Muscle of leg (tissue), 11 donors: ENCODE measurements around the gene CPT2. TPM values are rescaled to one million over a fixed set of nuclear protein-coding genes. Genes with fewer than 3 reads are reported as not detected.

ENCODE experiments used
- DNase-seq: peaks from one replicate; pipeline ENCODE4 v3.0.0; 2013
- H3K27ac ChIP-seq: one replicate; pipeline ENCODE4 v1.5.1; 2013; ENCODE audit warnings: mild to moderate bottlenecking, low read length, control low read depth
- H3K27me3 ChIP-seq: one replicate; pipeline ENCODE4 v1.6.1; 2013; ENCODE audit warnings: low read length; ENCODE audit not compliant: control insufficient read depth, insufficient read depth
- H3K36me3 ChIP-seq: one replicate; pipeline ENCODE4 v1.6.1; 2013; ENCODE audit warnings: low read length; ENCODE audit not compliant: control insufficient read depth, insufficient read depth
- H3K4me1 ChIP-seq: one replicate; pipeline ENCODE4 v1.6.1; 2013; ENCODE audit warnings: low read length; ENCODE audit not compliant: control insufficient read depth, insufficient read depth
- H3K4me3 ChIP-seq: one replicate; pipeline ENCODE4 v1.5.1; 2013; ENCODE audit warnings: low read length, control low read depth
- H3K9me3 ChIP-seq: replicated peaks from 2 replicates; pipeline ENCODE4 v1.6.1; 2013; ENCODE audit warnings: low read depth, low read length; ENCODE audit not compliant: control insufficient read depth
- WGBS: methylation state at CpG from one replicate; pipeline ENCODE4 v1.1.5; 2013; ENCODE audit warnings: missing lambda C conversion rate; ENCODE audit not compliant: insufficient coverage; 5-methylcytosine and 5-hydroxymethylcytosine counted together
- polyA plus RNA-seq, 8 donors: library from polyadenylated mRNA; unstranded; fragments of 120-200 nt; gene quantifications; one replicate each; pipeline versions ENCODE4 v1.2.1 to v1.2.3, GENCODE V29; 2013; ENCODE audit warnings: inconsistent platforms in 1 of 8, low replicate concordance in 1 of 8; ENCODE audit not compliant: insufficient read length in 8 of 8, insufficient read depth in 1 of 8
- total RNA-seq: library from RNA; stranded (reverse); fragments of 120-200 nt; gene quantifications from one replicate; pipeline ENCODE4 v1.2.4, GENCODE V29; 2013

Gene CPT2
- total and polyA plus RNA-seq, 9 donors: 10.4 to 12.6 (median 11.7) TPM

DNA sequence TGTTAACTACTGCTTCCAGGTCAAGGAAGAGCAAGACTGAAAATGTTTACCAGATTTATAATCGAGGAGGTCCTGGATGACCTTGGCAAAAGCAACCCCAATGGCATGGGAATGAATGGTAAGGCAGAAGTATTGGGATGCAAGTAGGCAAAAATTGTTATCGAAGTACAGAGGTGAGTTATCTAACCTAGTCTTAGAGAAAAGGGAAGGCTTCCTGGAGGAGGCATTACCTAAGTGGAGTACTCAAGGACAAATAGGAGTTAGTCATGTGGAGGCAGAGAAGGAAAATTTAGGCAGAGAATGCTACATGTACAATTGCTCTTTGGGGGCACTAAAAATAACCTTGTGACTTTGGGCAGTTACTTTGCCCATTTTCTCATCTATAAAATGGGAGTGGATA is 45.2 kb downstream of the CPT2 start:
- WGBS: 93% methylated on average over 2 of the region's 2 CpGs
- DNase-seq: no peak
- peaks cover 14% of the 10 kb centered on the region for H3K4me1 ChIP-seq
- H3K36me3 ChIP-seq: no peaks in the 10 kb centered on the region
- H3K27ac ChIP-seq: no peak overlapping the region
- no peaks in the 10 kb centered on the region for H3K27me3 ChIP-seq
- no peaks in the 10 kb centered on the region for H3K9me3 ChIP-seq
- H3K4me3 ChIP-seq: no peak overlapping the region

DNA sequence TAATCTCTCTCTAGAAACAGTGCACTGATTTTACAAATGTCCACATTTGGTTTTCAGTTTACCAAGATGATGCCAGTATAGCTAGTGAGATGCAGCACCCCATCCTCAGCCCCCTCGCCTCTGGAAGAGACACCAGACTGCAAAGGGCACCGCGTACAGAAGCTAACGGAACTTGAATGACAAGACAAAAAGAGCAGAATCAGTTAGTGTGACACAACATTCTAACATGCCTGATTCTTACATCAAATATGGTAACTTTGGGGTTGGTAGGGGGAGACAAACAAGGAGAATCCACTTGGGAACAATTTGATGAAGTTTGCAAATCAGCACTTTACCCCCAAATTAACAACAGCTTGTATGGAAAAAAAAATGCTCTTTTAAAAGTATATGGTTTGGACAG is 45.8 kb downstream of the CPT2 start:
- no CpG with 5 or more reads among the region's 4 CpGs for WGBS

DNA sequence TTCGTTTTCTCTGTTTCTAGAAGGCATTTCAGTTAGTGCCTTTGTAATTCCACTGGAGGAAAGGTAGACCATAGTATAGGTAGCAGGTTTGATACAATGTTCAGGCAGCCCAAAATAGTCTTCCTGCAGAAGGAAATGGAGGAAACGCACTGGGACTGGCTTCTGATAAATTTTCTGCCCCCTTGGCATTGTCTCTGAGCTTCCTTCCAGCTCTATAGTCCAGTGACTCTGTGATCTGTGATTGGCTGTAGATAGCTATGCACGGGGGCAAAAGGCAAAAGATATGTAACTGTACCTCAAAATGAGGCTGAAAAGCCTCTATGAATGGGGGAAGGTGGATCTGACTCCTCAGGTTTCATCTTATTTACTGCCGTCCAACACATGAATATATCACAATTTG is 47.5 kb downstream of the CPT2 start:
- no peaks in the 10 kb centered on the region for H3K36me3 ChIP-seq
- H3K27ac ChIP-seq: peak overlapping the region; percentile 32
- H3K9me3 ChIP-seq: no peaks in the 10 kb centered on the region
- no peak for DNase-seq
- WGBS: 57% methylated on average over 1 of the region's 4 CpGs
- no peaks in the 10 kb centered on the region for H3K27me3 ChIP-seq
- H3K4me3 ChIP-seq: no peak overlapping the region
- H3K4me1 ChIP-seq: peaks cover under 1% of the 10 kb centered on the region

More for the DNA sequence above, 45.8 kb downstream of the CPT2 start:
- no peaks in the 10 kb centered on the region for H3K9me3 ChIP-seq
- H3K4me1 ChIP-seq: peaks cover 9% of the 10 kb centered on the region
- no peak overlapping the region for H3K4me3 ChIP-seq
- no peaks in the 10 kb centered on the region for H3K27me3 ChIP-seq
- DNase-seq: no peak
- no peak overlapping the region for H3K27ac ChIP-seq
- H3K36me3 ChIP-seq: no peaks in the 10 kb centered on the region

DNA sequence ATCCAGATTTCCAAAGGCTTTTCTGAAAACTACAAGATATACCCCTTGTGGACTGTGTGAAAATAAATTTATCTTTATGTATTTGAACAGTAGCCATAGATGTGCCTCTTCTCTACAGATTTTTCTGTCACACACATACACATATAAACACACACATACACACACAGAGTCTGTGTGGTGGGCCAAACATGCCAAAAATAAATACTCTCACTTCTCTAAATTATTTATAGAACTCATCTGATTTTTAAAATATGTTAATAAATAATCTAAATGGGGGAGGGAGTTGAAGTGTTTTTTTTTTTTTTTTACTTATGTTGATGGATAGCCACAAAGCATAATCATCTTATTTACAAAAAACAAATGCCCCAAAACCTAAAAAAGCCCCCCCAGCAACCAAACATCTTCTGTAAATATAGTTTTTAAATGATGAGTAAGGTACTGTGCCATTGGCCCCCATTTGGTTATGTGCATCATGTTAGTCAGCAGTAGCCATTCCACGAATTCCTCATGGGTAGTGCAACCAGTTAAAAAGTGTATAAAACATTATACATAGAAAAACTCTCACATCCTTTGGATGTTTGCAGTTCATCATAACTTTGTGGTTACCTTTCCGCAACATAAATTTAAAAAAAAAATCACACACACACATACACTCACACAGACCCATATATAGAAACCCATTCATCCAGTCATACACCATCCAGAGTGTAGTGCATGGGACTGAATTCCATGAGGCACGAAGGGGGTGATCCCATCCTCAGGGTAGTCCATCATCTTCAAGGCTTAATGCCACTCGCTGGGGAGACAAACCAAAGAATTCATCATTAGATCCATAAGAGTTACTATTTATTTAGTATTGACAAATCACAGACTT is 49.9 kb downstream of the CPT2 start:
- no peaks in the 10 kb centered on the region for H3K9me3 ChIP-seq
- WGBS: no CpG with 5 or more reads among the region's 4 CpGs
- no peaks in the 10 kb centered on the region for H3K27me3 ChIP-seq
- H3K4me1 ChIP-seq: no peaks in the 10 kb centered on the region
- DNase-seq: no peak
- no peak overlapping the region for H3K27ac ChIP-seq
- H3K4me3 ChIP-seq: no peak overlapping the region
- no peaks in the 10 kb centered on the region for H3K36me3 ChIP-seq

DNA sequence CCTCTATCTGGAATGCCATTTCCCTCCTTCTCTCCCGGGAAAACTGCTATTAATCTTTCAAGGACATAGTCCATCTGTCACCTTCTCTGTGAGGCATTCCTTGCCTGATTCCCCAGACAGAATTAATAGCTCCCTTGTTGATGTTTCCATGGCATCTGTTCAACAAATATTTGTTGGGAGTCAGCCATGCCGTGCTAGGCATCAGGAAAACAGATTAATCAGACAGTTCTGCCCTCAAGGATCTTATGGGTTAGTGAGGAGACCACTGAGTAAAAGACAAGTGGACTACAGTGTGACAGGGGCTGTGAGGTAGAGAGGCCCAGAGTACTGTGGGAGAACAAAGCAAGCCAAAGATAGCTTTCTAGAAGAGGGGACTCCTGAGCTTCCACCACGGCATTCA is 53.1 kb downstream of the CPT2 start:
- H3K9me3 ChIP-seq: no peaks in the 10 kb centered on the region
- no peaks in the 10 kb centered on the region for H3K36me3 ChIP-seq
- H3K27ac ChIP-seq: no peak overlapping the region
- H3K4me3 ChIP-seq: no peak overlapping the region
- no peak for DNase-seq
- 78% methylated on average over 2 of the region's 3 CpGs for WGBS
- no peaks in the 10 kb centered on the region for H3K27me3 ChIP-seq
- no peaks in the 10 kb centered on the region for H3K4me1 ChIP-seq

DNA sequence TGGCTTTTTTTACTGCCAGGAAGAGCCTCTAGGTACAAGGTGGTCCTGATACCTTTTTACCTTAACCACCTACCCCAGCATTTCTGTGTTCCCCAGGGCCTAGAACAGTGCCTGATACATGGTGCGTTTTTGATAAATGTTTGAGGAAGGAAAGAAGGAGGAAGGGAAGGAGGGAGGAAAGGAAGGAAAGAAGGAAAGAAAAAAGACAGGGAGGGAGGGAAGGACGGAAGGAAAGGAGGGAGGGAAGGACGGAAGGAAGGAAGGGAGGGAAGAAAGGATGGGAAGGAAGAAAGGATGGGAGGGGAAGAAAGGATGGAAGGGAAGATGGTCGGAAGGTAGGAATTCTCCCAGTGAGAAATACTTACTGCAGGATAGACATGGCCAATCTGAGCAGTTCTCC is 53.7 kb downstream of the CPT2 start:
- H3K4me3 ChIP-seq: no peak overlapping the region
- no peaks in the 10 kb centered on the region for H3K9me3 ChIP-seq
- H3K4me1 ChIP-seq: no peaks in the 10 kb centered on the region
- 84% methylated on average over 3 of the region's 4 CpGs for WGBS
- no peak overlapping the region for H3K27ac ChIP-seq
- H3K27me3 ChIP-seq: no peaks in the 10 kb centered on the region
- no peak for DNase-seq
- H3K36me3 ChIP-seq: no peaks in the 10 kb centered on the region

DNA sequence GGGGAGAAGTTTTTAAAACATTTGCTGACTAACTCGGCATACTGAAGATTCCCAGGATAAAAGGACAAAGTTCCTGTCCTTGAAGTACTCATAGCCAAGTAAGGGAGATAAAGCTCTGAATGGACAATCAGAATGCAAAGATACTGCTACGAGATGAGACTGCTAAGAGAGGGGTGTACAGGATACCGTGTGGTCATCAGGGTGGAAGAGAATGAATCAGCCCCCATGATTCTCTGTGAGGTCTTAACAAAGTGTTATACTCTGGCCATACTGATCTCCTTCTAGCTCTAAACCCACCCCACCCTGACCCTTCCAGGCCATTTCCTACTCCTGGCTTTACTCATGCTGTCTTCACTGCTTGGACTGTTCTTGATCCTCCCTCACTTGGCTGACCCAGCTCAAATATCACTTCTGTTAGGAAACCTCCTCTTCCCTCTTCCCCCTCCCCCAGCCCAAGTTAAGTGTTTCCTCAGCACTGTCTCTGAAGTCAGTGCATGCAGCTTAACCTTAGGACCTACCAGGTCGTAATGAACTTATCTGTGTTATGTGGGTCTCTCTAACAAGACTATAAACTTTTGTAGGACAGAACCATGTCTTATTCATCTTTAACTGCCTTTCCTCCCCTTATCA is 57.5 kb downstream of the CPT2 start:
- Histone ChIP-seq H3K9me3 (no peaks in the 10 kb centered on the region), H3K4me3 (no peak overlapping the region), H3K27me3 (no peaks in the 10 kb centered on the region), H3K36me3 (peaks cover 2% of the 10 kb centered on the region), H3K4me1 (no peaks in the 10 kb centered on the region), H3K27ac (no peak overlapping the region)
- DNase-seq: no peak
- 80% methylated on average over 2 of the region's 4 CpGs for WGBS

DNA sequence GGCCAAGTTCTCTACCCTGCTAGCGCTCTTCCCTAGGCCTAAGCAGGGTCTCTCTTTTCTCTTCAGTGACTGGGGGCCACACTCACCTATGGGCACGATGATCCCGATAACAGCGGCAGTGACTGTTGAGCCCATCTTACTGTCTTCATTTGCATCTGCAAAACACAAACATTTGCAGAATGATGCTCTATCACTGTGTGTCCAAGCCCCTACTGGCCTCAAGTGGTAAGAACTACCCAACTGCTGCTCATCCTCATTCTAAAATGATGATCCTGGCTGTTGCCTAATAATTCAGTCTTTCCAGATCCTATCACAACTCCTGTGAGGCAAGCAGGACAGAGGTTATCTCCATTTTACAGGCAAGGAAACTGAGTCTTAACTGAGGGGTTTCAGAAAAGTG is 58.4 kb downstream of the CPT2 start:
- Histone ChIP-seq H3K4me3 (no peak overlapping the region), H3K27ac (no peak overlapping the region), H3K27me3 (no peaks in the 10 kb centered on the region), H3K9me3 (no peaks in the 10 kb centered on the region), H3K36me3 (peaks cover 2% of the 10 kb centered on the region), H3K4me1 (no peaks in the 10 kb centered on the region)
- no peak for DNase-seq
- 95% methylated on average over 4 of the region's 4 CpGs for WGBS

DNA sequence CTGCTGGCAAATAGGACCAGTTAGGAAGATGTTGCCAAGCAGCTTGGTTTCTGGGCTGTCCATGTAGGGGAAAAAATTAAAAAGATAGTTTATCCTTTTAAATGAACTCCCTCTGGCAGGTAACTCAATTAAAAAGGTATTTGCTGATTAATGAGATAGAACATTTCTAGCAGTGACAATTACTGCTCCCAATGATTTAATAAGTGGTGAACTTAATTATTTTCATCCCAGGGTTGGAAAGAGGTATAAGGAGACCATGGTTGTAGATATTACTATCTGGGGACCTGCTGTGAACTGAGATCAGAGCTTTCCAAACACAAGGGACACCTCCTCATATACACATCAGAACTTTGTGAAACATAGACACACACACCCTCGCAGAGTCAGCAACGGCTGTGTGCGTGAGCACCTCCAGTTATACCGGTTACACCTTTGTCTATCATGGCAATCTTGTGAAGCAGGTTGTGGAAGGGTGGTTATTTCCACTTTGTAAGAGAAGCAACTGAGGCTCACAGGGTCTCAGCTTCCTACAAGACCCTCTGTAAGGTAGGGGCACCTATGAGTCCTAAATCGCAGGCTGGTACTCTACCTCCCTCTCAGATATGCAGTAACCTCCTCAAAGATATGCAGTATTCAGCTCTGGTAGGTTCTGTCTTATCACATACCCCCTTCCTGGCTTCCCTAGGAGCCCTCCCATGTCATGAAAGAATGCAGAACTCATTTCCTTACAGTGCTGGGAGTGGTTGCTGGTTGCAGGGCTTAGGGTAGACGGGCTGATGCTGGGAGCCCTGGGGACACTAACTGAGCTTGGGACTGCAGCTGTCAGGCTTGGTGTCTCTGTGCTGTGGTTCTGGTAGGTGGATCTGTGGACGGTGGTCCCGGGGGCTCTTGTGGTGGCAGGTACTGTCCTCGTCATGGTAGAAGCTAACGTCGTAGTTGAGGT is 60.2 kb downstream of the CPT2 start:
- Histone ChIP-seq H3K36me3 (peaks cover 7% of the 10 kb centered on the region), H3K4me1 (no peaks in the 10 kb centered on the region), H3K27ac (no peak overlapping the region), H3K27me3 (no peaks in the 10 kb centered on the region), H3K4me3 (no peak overlapping the region), H3K9me3 (no peaks in the 10 kb centered on the region)
- WGBS: 86% methylated on average over 4 of the region's 11 CpGs
- DNase-seq: no peak
